Activated naive CD8-positive, alpha-beta T cell treated with anti-CD3 and anti-CD28 coated beads, Interleukin-2, amount 50 U/mL, for 16 hours (primary cell): ENCODE data around the gene MAFG.

Source experiments
- DNase-seq: peaks from one replicate; pipeline ENCODE4 v3.0.0-alpha.2; 2020; ENCODE audit warnings: low read depth, low spot score

Gene MAFG

GRCh38 chr17:81927653-81928543 is at the start of gene MAFG:
Gene MAFG (minus strand): TSS chr17:81927735. CDS start chr17:81923185, 4,550 bp downstream.
- peak; percentile 71 for DNase-seq

- no peak for DNase-seq
These were observed 49.0 kb upstream of the MAFG start for GRCh38 chr17:81976332-81977210.

- no peak for DNase-seq
These were observed 45.9 kb upstream of the MAFG start for GRCh38 chr17:81973432-81973831.

- no peak for DNase-seq
These were observed 41.6 kb upstream of the MAFG start for GRCh38 chr17:81968850-81969812.

GRCh38 chr17:81968396-81968745 is 40.8 kb upstream of the MAFG start:
- no peak for DNase-seq

GRCh38 chr17:81967533-81968395 is 40.2 kb upstream of the MAFG start:
- peak; percentile 84 for DNase-seq

GRCh38 chr17:81967244-81967532 is 39.7 kb upstream of the MAFG start:
- no peak for DNase-seq

- DNase-seq: no peak
These were observed 39.1 kb upstream of the MAFG start for GRCh38 chr17:81966343-81967243.

GRCh38 chr17:81964081-81964849 is 36.7 kb upstream of the MAFG start:
- DNase-seq: no peak

- no peak for DNase-seq
These were observed 35.2 kb upstream of the MAFG start for GRCh38 chr17:81962499-81963441.

- no peak for DNase-seq
These were observed 34.3 kb upstream of the MAFG start for GRCh38 chr17:81961521-81962498.

GRCh38 chr17:81961087-81961511 is 33.6 kb upstream of the MAFG start, which contains the start of gene NOTUM:
Gene NOTUM (minus strand): TSS chr17:81961187. CDS start chr17:81960909, 278 bp downstream.
- DNase-seq: no peak

- DNase-seq: no peak
These were observed 32.8 kb upstream of the MAFG start for GRCh38 chr17:81960130-81960958.

- DNase-seq: peak; percentile 62
These were observed 32.0 kb upstream of the MAFG start for GRCh38 chr17:81959362-81960129.
